OCI-LY3 (cell line): ENCODE data around the gene EYS.

ENCODE experiments used
- CTCF ChIP-seq: fragments of 200-600, 300-600 bp; sonication (generic); IDR thresholded peaks from 2 replicates; pipeline ENCODE4 v1.5.1; 2014; ENCODE audit warnings: antibody characterized with exemption, low read length, low read depth
- EZH2phosphoT487 ChIP-seq: fragments of 200-600 bp; shearing (Covaris generic); IDR thresholded peaks from 2 replicates; pipeline ENCODE4 v1.6.1; 2018; ENCODE audit warnings: antibody characterized with exemption, mixed run types, low read depth

- TF ChIP-seq CTCF = no peak
- no peak for TF ChIP-seq EZH2phosphoT487
These were observed 1583.0 kb downstream of the EYS start for GRCh38 chr6:64123761-64124633.
